ENCODE data around the gene TOR4A. TPM values are rescaled to one million over a fixed set of nuclear protein-coding genes. Genes with fewer than 3 reads are reported as not detected.
A peak's percentile ranks its signal among the peaks of the same experiment; 100 is the strongest.

Gene TOR4A
- total RNA-seq, 4 donors from 2014 or later, result 4.7 to 7.4 (median 6.9) TPM

DNA sequence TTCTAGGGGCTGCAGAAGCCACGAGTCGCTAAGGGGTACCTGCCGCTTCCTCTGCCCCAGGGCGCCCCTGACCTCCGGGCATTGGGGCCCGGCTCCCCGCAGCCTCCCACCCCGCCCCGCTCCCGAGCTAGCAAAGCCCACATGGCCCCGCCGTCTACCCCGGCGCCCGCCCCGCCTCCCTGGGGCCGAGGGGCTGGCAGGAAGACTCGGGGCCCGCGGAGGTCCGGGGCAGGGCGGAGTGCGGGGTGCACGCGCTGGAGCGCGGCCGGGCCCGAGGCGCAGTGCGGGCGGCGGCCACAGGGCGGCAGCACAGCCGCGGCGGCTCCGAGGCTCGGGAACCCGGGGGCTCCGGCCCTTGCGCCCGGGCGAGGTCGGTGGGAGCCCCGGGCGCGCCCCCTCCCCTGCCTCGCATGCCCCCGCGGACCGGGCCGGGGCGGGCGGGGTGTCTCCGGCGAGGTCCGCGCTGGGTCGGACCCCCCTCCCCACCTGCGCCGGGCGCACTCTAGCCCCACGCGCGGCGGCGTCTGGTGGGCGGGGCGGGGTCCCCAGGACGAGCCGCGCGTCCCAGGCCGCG lies 17.8 kb downstream of the TOR4A start:
- Histone ChIP-seq H3K27me3 (peaks cover 87% of the 10 kb centered on the region), H3K27ac (peak overlapping the region in 3 of 4 donors; percentile 58 to 76 (median 73)), H3K4me3 (peak overlapping the region in 1 of 2 donors; percentile 50), H3K36me3 (no peaks in the 10 kb centered on the region), H3K9me3 (no peaks in the 10 kb centered on the region), H3K4me1 (peaks cover 0 to 44% (median 6%) of the 10 kb centered on the region in 3 donors)
- ATAC-seq, result peak; percentile 58
- WGBS, 2 donors (ENCODE audit: low coverage in 1 of 2), result 0% methylated on average over 2 of the region's 76 CpGs; no CpG with 5 or more reads in 1 of the 2 donors
- TF ChIP-seq POLR2A (IDR thresholded peaks at IDR 0.05), result no peak
- TF ChIP-seq, protein P1, sequence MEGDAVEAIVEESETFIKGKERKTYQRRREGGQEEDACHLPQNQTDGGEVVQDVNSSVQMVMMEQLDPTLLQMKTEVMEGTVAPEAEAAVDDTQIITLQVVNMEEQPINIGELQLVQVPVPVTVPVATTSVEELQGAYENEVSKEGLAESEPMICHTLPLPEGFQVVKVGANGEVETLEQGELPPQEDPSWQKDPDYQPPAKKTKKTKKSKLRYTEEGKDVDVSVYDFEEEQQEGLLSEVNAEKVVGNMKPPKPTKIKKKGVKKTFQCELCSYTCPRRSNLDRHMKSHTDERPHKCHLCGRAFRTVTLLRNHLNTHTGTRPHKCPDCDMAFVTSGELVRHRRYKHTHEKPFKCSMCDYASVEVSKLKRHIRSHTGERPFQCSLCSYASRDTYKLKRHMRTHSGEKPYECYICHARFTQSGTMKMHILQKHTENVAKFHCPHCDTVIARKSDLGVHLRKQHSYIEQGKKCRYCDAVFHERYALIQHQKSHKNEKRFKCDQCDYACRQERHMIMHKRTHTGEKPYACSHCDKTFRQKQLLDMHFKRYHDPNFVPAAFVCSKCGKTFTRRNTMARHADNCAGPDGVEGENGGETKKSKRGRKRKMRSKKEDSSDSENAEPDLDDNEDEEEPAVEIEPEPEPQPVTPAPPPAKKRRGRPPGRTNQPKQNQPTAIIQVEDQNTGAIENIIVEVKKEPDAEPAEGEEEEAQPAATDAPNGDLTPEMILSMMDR (IDR thresholded peaks at IDR 0.05), result peak in 3 of 4 experiments; percentile 66 to 81 (median 76)

DNA sequence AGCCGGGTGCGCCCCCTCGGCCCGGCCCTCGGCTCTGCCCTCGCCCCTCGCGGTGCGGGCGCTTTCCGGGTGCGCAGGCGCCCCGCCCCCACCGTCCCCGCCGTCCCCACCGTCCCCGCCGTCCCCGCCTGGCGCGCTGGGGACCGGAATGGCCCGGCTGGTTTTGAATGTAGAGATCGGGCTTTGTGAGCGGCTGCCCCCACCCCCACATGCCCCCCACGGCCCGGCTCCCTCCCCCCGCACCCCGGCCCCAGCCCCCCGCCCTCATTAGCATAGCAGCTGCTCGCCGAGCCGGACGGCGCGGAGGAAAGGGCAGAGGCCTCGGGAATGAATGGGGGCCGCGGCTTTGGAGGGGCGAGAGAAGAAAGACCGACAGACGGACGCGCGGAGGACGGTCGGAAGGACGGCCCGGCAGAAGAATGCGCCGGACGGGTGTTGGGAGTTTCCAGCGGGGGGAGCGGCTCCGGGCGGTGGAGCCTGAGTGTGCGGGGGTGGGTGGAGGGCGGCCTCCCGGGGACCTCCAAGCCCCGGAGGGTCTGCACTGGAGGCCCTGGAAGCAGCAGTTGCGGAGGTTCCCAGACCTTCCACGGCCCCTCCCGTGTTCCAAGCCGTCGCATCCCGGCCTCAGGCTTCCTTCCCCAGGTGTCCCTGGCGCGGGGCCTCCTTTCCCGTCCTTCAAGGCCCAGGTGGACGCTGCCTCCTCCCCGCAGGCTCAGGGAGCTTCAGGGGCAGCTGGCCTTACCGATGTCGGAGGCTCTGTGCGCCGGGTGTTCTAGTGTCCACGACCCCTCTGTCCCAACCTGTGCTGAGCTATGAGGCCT lies 18.5 kb downstream of the TOR4A start:
- no peaks in the 10 kb centered on the region for H3K9me3 ChIP-seq
- no peaks in the 10 kb centered on the region for H3K36me3 ChIP-seq
- H3K27ac ChIP-seq, result peak overlapping the region in 3 of 4 donors; percentile 58 to 76 (median 73)
- peak; percentile 17 for ATAC-seq
- H3K27me3 ChIP-seq, result peaks cover 89% of the 10 kb centered on the region
- H3K4me3 ChIP-seq, result peak overlapping the region in 1 of 2 donors; percentile 50
- TF ChIP-seq POLR2A (IDR thresholded peaks at IDR 0.05), result no peak
- TF ChIP-seq, protein P1 (IDR thresholded peaks at IDR 0.05), result no peak
- no peak for TF ChIP-seq EP300 (IDR thresholded peaks at IDR 0.05)
- no peak for TF ChIP-seq POLR2AphosphoS5 (IDR thresholded peaks at IDR 0.05)
- 39 to 40% methylated on average over 2 to 3 of the region's 78 CpGs for WGBS, 2 donors (ENCODE audit: low coverage in 1 of 2)
- peaks cover 0 to 52% (median 12%) of the 10 kb centered on the region in 3 donors for H3K4me1 ChIP-seq

DNA sequence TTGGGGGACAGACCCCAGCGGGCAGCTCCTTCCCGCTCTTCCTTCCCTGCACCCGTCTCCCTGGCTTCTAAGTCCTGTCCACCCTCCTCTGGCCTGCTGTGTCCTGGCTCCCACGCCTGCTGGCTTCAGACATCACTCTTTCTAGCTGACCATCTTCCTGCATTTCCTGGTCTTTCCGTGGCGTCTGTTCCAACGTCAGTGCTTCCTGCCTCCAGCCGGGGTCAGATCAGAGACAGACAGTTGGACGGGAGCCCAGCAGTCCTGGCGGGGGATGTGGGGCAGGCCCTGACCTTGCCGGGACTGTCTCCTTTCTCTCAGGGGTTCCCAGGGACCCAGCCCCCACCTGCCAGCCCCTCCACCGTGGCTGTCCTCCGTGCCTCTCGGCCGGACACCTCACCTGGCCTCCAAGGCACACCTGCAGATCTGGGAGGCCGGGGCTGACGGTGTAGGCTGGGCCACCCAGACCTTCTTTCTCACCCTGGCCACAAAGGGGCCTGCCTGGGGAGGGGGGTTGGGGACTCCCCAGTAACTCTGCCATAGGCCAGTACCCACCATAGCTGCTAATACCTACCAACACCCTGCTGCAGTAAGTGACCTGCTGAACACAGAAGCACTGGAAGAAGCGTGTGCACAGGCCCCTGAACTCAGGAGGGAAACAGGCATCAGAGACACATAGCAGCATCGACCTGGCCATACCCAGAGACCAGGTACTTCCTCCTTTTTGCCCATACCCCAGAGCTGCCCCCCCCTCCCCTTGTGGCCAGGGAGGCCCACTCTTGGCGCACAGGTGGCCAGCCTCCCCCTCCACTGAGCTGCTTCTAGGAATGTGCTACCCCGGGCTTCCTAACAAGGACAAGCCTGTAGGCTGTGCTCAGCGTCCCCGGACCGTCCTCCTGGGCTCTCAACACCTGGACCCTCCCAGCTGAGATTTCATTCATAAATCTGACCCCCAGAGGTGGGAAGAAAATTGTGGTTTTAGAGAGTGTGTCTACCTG lies 19.4 kb downstream of the TOR4A start:
- peaks cover 95% of the 10 kb centered on the region for H3K27me3 ChIP-seq
- 36 to 100% methylated on average over 1 to 6 of the region's 24 CpGs for WGBS, 2 donors (ENCODE audit: low coverage in 1 of 2)
- H3K9me3 ChIP-seq, result no peaks in the 10 kb centered on the region
- peak overlapping the region in 3 of 4 donors; percentile 58 to 76 (median 73) for H3K27ac ChIP-seq
- no peak for ATAC-seq
- no peak for TF ChIP-seq POLR2A (IDR thresholded peaks at IDR 0.05)
- TF ChIP-seq, protein P1 (IDR thresholded peaks at IDR 0.05), result no peak
- no peak for TF ChIP-seq POLR2AphosphoS5 (IDR thresholded peaks at IDR 0.05)
- no peak for TF ChIP-seq EP300 (IDR thresholded peaks at IDR 0.05)
- H3K4me3 ChIP-seq, result peak overlapping the region in 1 of 2 donors; percentile 50
- H3K36me3 ChIP-seq, result no peaks in the 10 kb centered on the region
- peaks cover 0 to 58% (median 12%) of the 10 kb centered on the region in 3 donors for H3K4me1 ChIP-seq

DNA sequence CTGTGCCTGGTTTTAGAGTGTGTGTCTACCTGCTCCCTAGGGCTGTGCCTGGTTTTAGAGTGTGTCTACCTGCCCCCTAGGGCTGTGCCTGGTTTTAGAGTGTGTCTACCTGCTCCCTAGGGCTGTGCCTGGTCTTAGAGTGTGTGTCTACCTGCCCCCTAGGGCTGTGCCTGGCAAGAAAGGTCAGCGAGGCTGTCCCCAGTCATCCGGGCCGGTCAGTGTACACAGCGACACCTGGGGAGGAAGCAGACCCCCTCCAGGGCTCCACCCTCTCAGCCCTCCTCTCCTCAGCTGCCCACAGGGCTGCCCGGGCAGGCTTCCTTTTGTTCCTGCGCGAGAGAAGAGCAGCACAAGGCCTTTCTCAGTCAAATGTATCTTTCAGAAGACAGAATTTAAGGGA lies 20.4 kb downstream of the TOR4A start:
- Histone ChIP-seq H3K27ac (peak overlapping the region in 3 of 4 donors; percentile 43 to 76 (median 54)), H3K4me3 (no peak overlapping the region), H3K9me3 (no peaks in the 10 kb centered on the region), H3K36me3 (no peaks in the 10 kb centered on the region), H3K27me3 (peaks cover 93% of the 10 kb centered on the region), H3K4me1 (peaks cover 0 to 65% (median 16%) of the 10 kb centered on the region in 3 donors)
- no peak for ATAC-seq
- TF ChIP-seq POLR2A (IDR thresholded peaks at IDR 0.05) (no peak), POLR2AphosphoS5 (IDR thresholded peaks at IDR 0.05) (no peak), EP300 (IDR thresholded peaks at IDR 0.05) (no peak)
- TF ChIP-seq, protein P1 (IDR thresholded peaks at IDR 0.05), result no peak
- WGBS, 2 donors (ENCODE audit: low coverage in 1 of 2), result no CpG with 5 or more reads among the region's 7 CpGs

Data from gastroesophageal sphincter (tissue), 4 donors.